Measurements from ENCODE around the gene MRPS7.

- TF ChIP-seq EZH2 (IDR thresholded peaks at IDR 0.05) (no peak), EZH2phosphoT487 (IDR thresholded peaks at IDR 0.05) (no peak)
- TF ChIP-seq, protein P1, sequence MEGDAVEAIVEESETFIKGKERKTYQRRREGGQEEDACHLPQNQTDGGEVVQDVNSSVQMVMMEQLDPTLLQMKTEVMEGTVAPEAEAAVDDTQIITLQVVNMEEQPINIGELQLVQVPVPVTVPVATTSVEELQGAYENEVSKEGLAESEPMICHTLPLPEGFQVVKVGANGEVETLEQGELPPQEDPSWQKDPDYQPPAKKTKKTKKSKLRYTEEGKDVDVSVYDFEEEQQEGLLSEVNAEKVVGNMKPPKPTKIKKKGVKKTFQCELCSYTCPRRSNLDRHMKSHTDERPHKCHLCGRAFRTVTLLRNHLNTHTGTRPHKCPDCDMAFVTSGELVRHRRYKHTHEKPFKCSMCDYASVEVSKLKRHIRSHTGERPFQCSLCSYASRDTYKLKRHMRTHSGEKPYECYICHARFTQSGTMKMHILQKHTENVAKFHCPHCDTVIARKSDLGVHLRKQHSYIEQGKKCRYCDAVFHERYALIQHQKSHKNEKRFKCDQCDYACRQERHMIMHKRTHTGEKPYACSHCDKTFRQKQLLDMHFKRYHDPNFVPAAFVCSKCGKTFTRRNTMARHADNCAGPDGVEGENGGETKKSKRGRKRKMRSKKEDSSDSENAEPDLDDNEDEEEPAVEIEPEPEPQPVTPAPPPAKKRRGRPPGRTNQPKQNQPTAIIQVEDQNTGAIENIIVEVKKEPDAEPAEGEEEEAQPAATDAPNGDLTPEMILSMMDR (IDR thresholded peaks at IDR 0.05), result no peak
Measured at GRCh38 chr17:75307957-75308731, 46.5 kb downstream of the MRPS7 start.

Measured in neural progenitor cell (in vitro differentiated cells).